ENCODE data around the gene MYBPC3.

The MYBPC3 gene

DNA sequence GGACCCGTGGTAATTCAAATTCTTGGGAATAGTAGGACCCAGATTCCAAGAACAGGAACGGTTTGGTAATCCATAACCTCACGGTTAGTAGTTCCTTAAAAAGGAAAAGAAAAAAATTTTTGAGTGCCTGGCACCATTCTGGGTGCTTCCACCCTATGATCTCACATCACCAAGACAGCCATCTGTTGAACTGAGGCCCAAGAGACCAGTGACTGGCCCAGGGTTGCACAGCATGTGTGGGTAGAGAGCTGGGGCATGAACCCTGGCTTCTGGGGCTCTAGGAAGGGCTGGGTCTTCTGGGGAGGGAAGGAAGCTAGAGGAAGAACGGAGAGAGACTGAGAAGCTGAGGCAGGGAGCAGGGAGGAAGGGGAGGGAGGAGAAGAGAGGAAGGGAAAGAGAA lies 30.6 kb upstream of the MYBPC3 start:
- no peak overlapping the region for H2AFZ ChIP-seq (ENCODE audit: low read depth, low read length)
- no peaks in the 10 kb centered on the region for H3K9me3 ChIP-seq (ENCODE audit: insufficient read depth, low read length, severe bottlenecking)
- H3K36me3 ChIP-seq (ENCODE audit: insufficient read depth, low read length) = no peaks in the 10 kb centered on the region
- TF ChIP-seq, protein P1, sequence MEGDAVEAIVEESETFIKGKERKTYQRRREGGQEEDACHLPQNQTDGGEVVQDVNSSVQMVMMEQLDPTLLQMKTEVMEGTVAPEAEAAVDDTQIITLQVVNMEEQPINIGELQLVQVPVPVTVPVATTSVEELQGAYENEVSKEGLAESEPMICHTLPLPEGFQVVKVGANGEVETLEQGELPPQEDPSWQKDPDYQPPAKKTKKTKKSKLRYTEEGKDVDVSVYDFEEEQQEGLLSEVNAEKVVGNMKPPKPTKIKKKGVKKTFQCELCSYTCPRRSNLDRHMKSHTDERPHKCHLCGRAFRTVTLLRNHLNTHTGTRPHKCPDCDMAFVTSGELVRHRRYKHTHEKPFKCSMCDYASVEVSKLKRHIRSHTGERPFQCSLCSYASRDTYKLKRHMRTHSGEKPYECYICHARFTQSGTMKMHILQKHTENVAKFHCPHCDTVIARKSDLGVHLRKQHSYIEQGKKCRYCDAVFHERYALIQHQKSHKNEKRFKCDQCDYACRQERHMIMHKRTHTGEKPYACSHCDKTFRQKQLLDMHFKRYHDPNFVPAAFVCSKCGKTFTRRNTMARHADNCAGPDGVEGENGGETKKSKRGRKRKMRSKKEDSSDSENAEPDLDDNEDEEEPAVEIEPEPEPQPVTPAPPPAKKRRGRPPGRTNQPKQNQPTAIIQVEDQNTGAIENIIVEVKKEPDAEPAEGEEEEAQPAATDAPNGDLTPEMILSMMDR (IDR thresholded peaks at IDR 0.05; ENCODE audit: borderline replicate concordance, extremely low read depth, low read length, poor library complexity, severe bottlenecking) = no peak
- TF ChIP-seq EZH2 (IDR thresholded peaks at IDR 0.05; ENCODE audit: borderline replicate concordance, low read depth, low read length, severe bottlenecking) = no peak
- H3K4me3 ChIP-seq (ENCODE audit: low read depth in 1 of 2, low read length in 2 of 2) = no peak overlapping the region
- no peak overlapping the region for H3K9ac ChIP-seq (ENCODE audit: low read depth, low read length)
- no peaks in the 10 kb centered on the region for H3K4me1 ChIP-seq (ENCODE audit: insufficient read depth, low read length)
- no peak overlapping the region for H3K27ac ChIP-seq (ENCODE audit: low read length)
- H3K79me2 ChIP-seq (ENCODE audit: insufficient read depth, low read length) = no peaks in the 10 kb centered on the region
- no peaks in the 10 kb centered on the region for H4K20me1 ChIP-seq (ENCODE audit: insufficient read depth, low read length)
- no peaks in the 10 kb centered on the region for H3K27me3 ChIP-seq (ENCODE audit: insufficient read depth, low read length, poor library complexity)
- ATAC-seq (ENCODE audit: insufficient read depth, low read depth) (no peak), DNase-seq (no peak)
- H3K4me2 ChIP-seq (ENCODE audit: insufficient read depth, low read length) = no peak overlapping the region

DNA sequence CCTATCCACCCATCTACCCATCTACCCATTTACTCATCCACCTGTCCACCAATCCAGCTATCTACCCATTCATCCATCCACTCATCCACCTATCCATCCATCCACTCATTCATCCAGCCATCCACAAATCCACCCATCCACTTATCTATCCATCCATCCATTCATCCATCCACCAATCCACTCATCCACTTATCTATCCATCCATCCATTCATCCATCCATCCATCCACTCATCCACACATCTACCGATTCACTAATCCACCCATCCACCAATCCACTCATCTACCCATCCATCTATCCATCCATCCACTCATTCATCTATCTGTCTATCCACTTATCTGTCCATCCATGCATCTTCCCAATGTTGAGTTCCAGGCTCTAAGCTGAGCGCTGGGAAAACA lies 27.6 kb upstream of the MYBPC3 start:
- no peak overlapping the region for H3K4me2 ChIP-seq (ENCODE audit: insufficient read depth, low read length)
- ATAC-seq (ENCODE audit: insufficient read depth, low read depth) = no peak
- no peaks in the 10 kb centered on the region for H4K20me1 ChIP-seq (ENCODE audit: insufficient read depth, low read length)

DNA sequence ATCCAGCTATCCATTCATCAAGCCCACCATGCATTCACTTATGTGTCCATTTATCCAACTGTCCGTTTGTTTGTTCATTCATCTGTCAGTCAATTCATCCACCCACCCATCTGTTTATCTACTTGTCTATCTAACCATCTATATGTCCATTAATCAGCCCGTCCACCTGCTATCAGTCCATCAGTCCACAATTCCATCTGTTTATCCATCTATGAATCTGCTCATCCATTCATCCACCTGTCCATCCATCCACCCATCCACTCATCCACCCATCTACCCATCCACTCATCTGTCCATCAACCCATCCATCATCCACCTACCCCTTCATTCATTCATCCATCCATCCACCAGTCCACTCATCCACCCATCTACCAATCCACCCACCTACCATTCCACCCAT lies 26.8 kb upstream of the MYBPC3 start:
- Histone ChIP-seq H3K9me3 (ENCODE audit: insufficient read depth, low read length, severe bottlenecking) (no peaks in the 10 kb centered on the region), H3K4me3 (ENCODE audit: low read depth in 1 of 2, low read length in 2 of 2) (no peak overlapping the region), H3K4me2 (ENCODE audit: insufficient read depth, low read length) (no peak overlapping the region), H4K20me1 (ENCODE audit: insufficient read depth, low read length) (no peaks in the 10 kb centered on the region), H3K79me2 (ENCODE audit: insufficient read depth, low read length) (no peaks in the 10 kb centered on the region), H3K27me3 (ENCODE audit: insufficient read depth, low read length, poor library complexity) (no peaks in the 10 kb centered on the region), H3K36me3 (ENCODE audit: insufficient read depth, low read length) (no peaks in the 10 kb centered on the region), H3K9ac (ENCODE audit: low read depth, low read length) (no peak overlapping the region), H3K27ac (ENCODE audit: low read length) (no peak overlapping the region), H2AFZ (ENCODE audit: low read depth, low read length) (no peak overlapping the region), H3K4me1 (ENCODE audit: insufficient read depth, low read length) (no peaks in the 10 kb centered on the region)
- DNase-seq = no peak
- TF ChIP-seq, protein P1 (IDR thresholded peaks at IDR 0.05; ENCODE audit: borderline replicate concordance, extremely low read depth, low read length, poor library complexity, severe bottlenecking) = no peak
- TF ChIP-seq EZH2 (IDR thresholded peaks at IDR 0.05; ENCODE audit: borderline replicate concordance, low read depth, low read length, severe bottlenecking) = no peak
- ATAC-seq (ENCODE audit: insufficient read depth, low read depth) = no peak

More for the DNA sequence above, 27.6 kb upstream of the MYBPC3 start:
- no peak for TF ChIP-seq EZH2 (IDR thresholded peaks at IDR 0.05; ENCODE audit: borderline replicate concordance, low read depth, low read length, severe bottlenecking)
- TF ChIP-seq, protein P1 (IDR thresholded peaks at IDR 0.05; ENCODE audit: borderline replicate concordance, extremely low read depth, low read length, poor library complexity, severe bottlenecking) = no peak
- Histone ChIP-seq H3K27ac (ENCODE audit: low read length) (no peak overlapping the region), H3K27me3 (ENCODE audit: insufficient read depth, low read length, poor library complexity) (no peaks in the 10 kb centered on the region), H3K4me1 (ENCODE audit: insufficient read depth, low read length) (no peaks in the 10 kb centered on the region), H3K79me2 (ENCODE audit: insufficient read depth, low read length) (no peaks in the 10 kb centered on the region), H3K9ac (ENCODE audit: low read depth, low read length) (no peak overlapping the region), H3K4me3 (ENCODE audit: low read depth in 1 of 2, low read length in 2 of 2) (no peak overlapping the region), H2AFZ (ENCODE audit: low read depth, low read length) (no peak overlapping the region), H3K36me3 (ENCODE audit: insufficient read depth, low read length) (no peaks in the 10 kb centered on the region), H3K9me3 (ENCODE audit: insufficient read depth, low read length, severe bottlenecking) (no peaks in the 10 kb centered on the region)
- no peak for DNase-seq

DNA sequence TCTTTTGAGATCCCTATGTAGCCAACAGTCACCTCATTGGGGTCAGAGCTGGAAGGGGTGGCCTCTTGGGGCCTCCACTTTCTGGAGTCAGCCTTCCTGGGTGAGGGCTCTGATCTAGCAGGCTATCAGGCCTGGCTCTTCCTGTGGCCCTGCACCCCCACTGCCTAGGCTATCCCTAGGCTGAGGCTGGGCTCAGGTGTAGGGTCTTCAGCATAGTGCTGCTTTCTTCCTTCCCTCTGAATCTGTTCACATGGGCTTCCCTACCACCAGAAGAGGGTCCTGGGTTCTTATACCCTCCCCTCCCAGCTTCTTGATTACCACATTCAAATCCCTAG lies 26.3 kb upstream of the MYBPC3 start:
- H2AFZ ChIP-seq (ENCODE audit: low read depth, low read length) = no peak overlapping the region
- DNase-seq (no peak), ATAC-seq (ENCODE audit: insufficient read depth, low read depth) (no peak)
- no peaks in the 10 kb centered on the region for H3K4me1 ChIP-seq (ENCODE audit: insufficient read depth, low read length)
- no peak for TF ChIP-seq EZH2 (IDR thresholded peaks at IDR 0.05; ENCODE audit: borderline replicate concordance, low read depth, low read length, severe bottlenecking)
- TF ChIP-seq, protein P1 (IDR thresholded peaks at IDR 0.05; ENCODE audit: borderline replicate concordance, extremely low read depth, low read length, poor library complexity, severe bottlenecking) = no peak
- no peaks in the 10 kb centered on the region for H3K79me2 ChIP-seq (ENCODE audit: insufficient read depth, low read length)
- no peak overlapping the region for H3K4me3 ChIP-seq (ENCODE audit: low read depth in 1 of 2, low read length in 2 of 2)
- H3K9ac ChIP-seq (ENCODE audit: low read depth, low read length) = no peak overlapping the region
- H3K27ac ChIP-seq (ENCODE audit: low read length) = no peak overlapping the region
- H3K9me3 ChIP-seq (ENCODE audit: insufficient read depth, low read length, severe bottlenecking) = no peaks in the 10 kb centered on the region
- H3K4me2 ChIP-seq (ENCODE audit: insufficient read depth, low read length) = no peak overlapping the region
- no peaks in the 10 kb centered on the region for H3K36me3 ChIP-seq (ENCODE audit: insufficient read depth, low read length)
- H3K27me3 ChIP-seq (ENCODE audit: insufficient read depth, low read length, poor library complexity) = no peaks in the 10 kb centered on the region
- H4K20me1 ChIP-seq (ENCODE audit: insufficient read depth, low read length) = no peaks in the 10 kb centered on the region

Data from DND-41 (cell line).